GM19240 (cell line): Measurements from ENCODE around the gene ANKRD37.
"Not testable (repeated sequence)": the region's sequence is repeated elsewhere in the genome, so short reads cannot be mapped to it uniquely, and the experiment has no call there.

Source experiments
- DNase-seq: peaks from one replicate; pipeline ENCODE4 v3.0.0; 2011; ENCODE audit warnings: low spot score; ENCODE audit not compliant: insufficient read length

The ANKRD37 gene

GRCh38 chr4:185396724-185397385 is at the start of gene ANKRD37:
Gene ANKRD37 (plus strand): TSS chr4:185396841. CDS start chr4:185396924, 83 bp downstream.
- no peak for DNase-seq

- no peak for DNase-seq
Observed at GRCh38 chr4:185346975-185347601, 49.6 kb upstream of the ANKRD37 start.

GRCh38 chr4:185351691-185352090 is 45.0 kb upstream of the ANKRD37 start:
- DNase-seq: no peak

GRCh38 chr4:185352202-185352601 is 44.4 kb upstream of the ANKRD37 start:
- no peak for DNase-seq

- DNase-seq: no peak
Observed at GRCh38 chr4:185352741-185353140, 43.9 kb upstream of the ANKRD37 start.

- no peak for DNase-seq
Observed at GRCh38 chr4:185357211-185357610, 39.4 kb upstream of the ANKRD37 start.

GRCh38 chr4:185357733-185358440 is 38.8 kb upstream of the ANKRD37 start:
- no peak for DNase-seq

- no peak for DNase-seq
Observed at GRCh38 chr4:185358514-185358913, 38.1 kb upstream of the ANKRD37 start.

GRCh38 chr4:185358959-185359358 is 37.7 kb upstream of the ANKRD37 start:
- no peak for DNase-seq

GRCh38 chr4:185359767-185360446 is 36.7 kb upstream of the ANKRD37 start:
- DNase-seq: no peak

GRCh38 chr4:185361872-185362271 is 34.8 kb upstream of the ANKRD37 start:
- no peak for DNase-seq

- DNase-seq: not testable (repeated sequence)
Observed at GRCh38 chr4:185362570-185362969, 34.1 kb upstream of the ANKRD37 start.

- DNase-seq: no peak
Observed at GRCh38 chr4:185363251-185363650, 33.4 kb upstream of the ANKRD37 start.

GRCh38 chr4:185364886-185365285 is 31.8 kb upstream of the ANKRD37 start:
- DNase-seq: no peak

GRCh38 chr4:185369731-185370130 is 26.9 kb upstream of the ANKRD37 start:
- DNase-seq: no peak

GRCh38 chr4:185370268-185370949 is 26.2 kb upstream of the ANKRD37 start:
- DNase-seq: no peak

- no peak for DNase-seq
Observed at GRCh38 chr4:185371702-185372101, 24.9 kb upstream of the ANKRD37 start.

GRCh38 chr4:185374027-185374426 is 22.6 kb upstream of the ANKRD37 start:
- DNase-seq: no peak

- no peak for DNase-seq
Observed at GRCh38 chr4:185374573-185374972, 22.1 kb upstream of the ANKRD37 start.

GRCh38 chr4:185378264-185378663 is 18.4 kb upstream of the ANKRD37 start:
- no peak for DNase-seq
